NT2/D1 (cell line): Measurements from ENCODE around the gene PYHIN1.

Source experiments
- SUZ12 ChIP-seq: IDR thresholded peaks from 2 replicates; pipeline ENCODE4 v1.6.1; 2011; ENCODE audit not compliant: insufficient read length, insufficient read depth; ENCODE audit errors: extremely low read depth
- YY1 ChIP-seq: IDR thresholded peaks from 2 replicates; pipeline ENCODE4 v1.6.1; 2011; ENCODE audit not compliant: insufficient read length, insufficient read depth
- ZNF274 ChIP-seq: IDR thresholded peaks from 2 replicates; pipeline ENCODE4 v1.6.1; 2011; ENCODE audit warnings: mild to moderate bottlenecking, low read depth, low read length

GRCh38 chr1:158979229-158979628, 47.9 kb downstream of the PYHIN1 start:
- TF ChIP-seq YY1 (no peak), ZNF274 (no peak), SUZ12 (no peak)
